Panc1 (cell line): ENCODE data around the gene PACC1. TPM values are rescaled to one million over a fixed set of nuclear protein-coding genes. Genes with fewer than 3 reads are reported as not detected.

Source experiments
- ATAC-seq: fragments of 200-7000 bp; cut with Tn5 transposase; 2 replicates; pipeline ENCODE4 v1.9.1; 2020; ENCODE audit warnings: mild to moderate bottlenecking, moderate library complexity
- Bru-seq: library from RNA; stranded (reverse); fragments of 400-500 nt; gene quantifications from one replicate; lab custom pipeline; 2021; lab: Mats Ljungman, UMichigan
- BruChase-seq, 2 experiments: library from RNA; stranded (reverse); fragments of 400-500 nt; gene quantifications; one replicate each; lab custom pipeline; 2021; lab: Mats Ljungman, UMichigan
- BruUV-seq: library from RNA; stranded (reverse); fragments of 400-500 nt; replicated peaks from 2 replicates; lab custom pipeline; 2021; lab: Mats Ljungman, UMichigan
- CTCF ChIA-PET: fragments of 300-600 bp; sonication (Branson Sonifier 250); formaldehyde crosslinking; loops from one replicate; lab custom pipeline; 2022; ENCODE audit warnings: antibody characterized with exemption; lab: Charles Lee
- POLR2A ChIA-PET: fragments of 300-600 bp; sonication (Branson Sonifier 250); formaldehyde crosslinking; loops from one replicate; lab custom pipeline; 2022; ENCODE audit warnings: antibody characterized with exemption; lab: Charles Lee
- DNase-seq: peaks from one replicate; pipeline ENCODE4 v3.0.0-alpha.2; 2010; ENCODE audit warnings: low read depth, low spot score
- H3K27ac ChIP-seq: 2 replicates; pipeline ENCODE4 v1.5.1; 2011; ENCODE audit warnings: mild to moderate bottlenecking, low read length, inconsistent platforms
- H3K27me3 ChIP-seq: fragments of 200-500 bp; sonication (Bioruptor generic); 2 replicates; pipeline ENCODE4 v1.6.0; 2014; ENCODE audit warnings: low read length, inconsistent platforms; ENCODE audit not compliant: control insufficient read depth, insufficient read depth
- H3K36me3 ChIP-seq: fragments of 200-500 bp; sonication (Bioruptor generic); 2 replicates; pipeline ENCODE4 v1.5.1; 2014; ENCODE audit warnings: inconsistent platforms, mild to moderate bottlenecking, low read length, moderate library complexity; ENCODE audit not compliant: control insufficient read depth, insufficient read depth
- H3K4me1 ChIP-seq: 2 replicates; pipeline ENCODE4 v1.5.1; 2011; ENCODE audit warnings: inconsistent platforms, mild to moderate bottlenecking, low read length, moderate library complexity; ENCODE audit not compliant: control insufficient read depth, insufficient read depth
- H3K4me3 ChIP-seq, 2 experiments: 2 replicates each; pipeline ENCODE4 v1.5.1; 2011 to 2012; ENCODE audit warnings: low read depth in 2 of 2, low read length in 2 of 2, mild to moderate bottlenecking in 2 of 2, inconsistent platforms in 1 of 2, moderate library complexity in 1 of 2
- H3K9me3 ChIP-seq: fragments of 200-500 bp; sonication (Bioruptor generic); 2 replicates; pipeline ENCODE4 v1.5.1; 2014; ENCODE audit warnings: low read depth, mild to moderate bottlenecking, inconsistent platforms, low read length, moderate library complexity; ENCODE audit not compliant: control insufficient read depth, insufficient read depth
- CTCF ChIP-seq: fragments of 450-650 bp; IDR thresholded peaks from 2 replicates; pipeline ENCODE4 v1.5.1; 2017; ENCODE audit warnings: mild to moderate bottlenecking
- POLR2AphosphoS5 ChIP-seq: IDR thresholded peaks from 2 replicates; pipeline ENCODE4 v1.6.1; 2012; ENCODE audit warnings: mild to moderate bottlenecking, low read depth, low read length, moderate library complexity
- REST ChIP-seq, 2 experiments: IDR thresholded peaks; 2 replicates each; pipeline ENCODE4 v1.6.1; 2011 to 2012; ENCODE audit warnings: low read depth in 2 of 2, control low read depth in 1 of 2, low read length in 1 of 2, mild to moderate bottlenecking in 1 of 2, moderate library complexity in 1 of 2; ENCODE audit not compliant: insufficient read depth in 1 of 2
- SIN3A ChIP-seq: IDR thresholded peaks from 2 replicates; pipeline ENCODE4 v1.6.1; 2012; ENCODE audit warnings: low read depth, mild to moderate bottlenecking, low read length, moderate library complexity, borderline replicate concordance; ENCODE audit not compliant: insufficient read depth
- TCF7L2 ChIP-seq: IDR thresholded peaks from 2 replicates; pipeline ENCODE4 v1.6.1; 2011; ENCODE audit warnings: mild to moderate bottlenecking, low read depth, low read length, inconsistent platforms
- in situ Hi-C: cut with HindIII; loops from 2 replicates; pipeline ENCODE4 v1.10.0; 2016; ENCODE audit warnings: low sequenced_read_pairs, low pct_unique_long_range_greater_than_20kb
- intact Hi-C: fragments of 100-400 bp; cut with micrococcal nuclease; formaldehyde crosslinking; loops from one replicate; pipeline ENCODE4 v1.10.0; 2022; ENCODE audit not compliant: unreplicated experiment
- long read RNA-seq: library from polyadenylated mRNA; unstranded; transcript quantifications from one replicate; pipeline ENCODE4 v2.0.0, GENCODE V29; 2021; ENCODE audit not compliant: unreplicated experiment
- polyA plus RNA-seq: library from polyadenylated mRNA; unstranded; fragments of >200 nt; gene quantifications from one replicate; pipeline ENCODE4 v1.2.1, GENCODE V29; 2012; ENCODE audit warnings: missing spikeins; ENCODE audit not compliant: insufficient read length
- total RNA-seq: library from RNA; stranded (reverse); gene quantifications from one replicate; pipeline ENCODE4 v1.2.1, GENCODE V29; 2021; ENCODE audit not compliant: unreplicated experiment

PACC1 gene
- total RNA-seq = 11.5 TPM
- polyA plus RNA-seq = 15.2 TPM
- Bru-seq, nascent RNA = percentile 58 among the genes with signal in this experiment
- BruChase-seq, experiment 1, labeled RNA remaining after a 2-hour chase = percentile 61 among the genes with signal in this experiment
- percentile 57 among the genes with signal in this experiment for BruChase-seq, experiment 2, labeled RNA remaining after a 6-hour chase
- long read RNA-seq, transcript TMEM206-201 (8 exons, 2,475 nt) = major isoform, 16 of 24 reads
- long read RNA-seq, partial matches to known transcripts = 1 of 24 reads
- long read RNA-seq, other reads (novel, unspliced or antisense) = 7 of 24 reads

DNA sequence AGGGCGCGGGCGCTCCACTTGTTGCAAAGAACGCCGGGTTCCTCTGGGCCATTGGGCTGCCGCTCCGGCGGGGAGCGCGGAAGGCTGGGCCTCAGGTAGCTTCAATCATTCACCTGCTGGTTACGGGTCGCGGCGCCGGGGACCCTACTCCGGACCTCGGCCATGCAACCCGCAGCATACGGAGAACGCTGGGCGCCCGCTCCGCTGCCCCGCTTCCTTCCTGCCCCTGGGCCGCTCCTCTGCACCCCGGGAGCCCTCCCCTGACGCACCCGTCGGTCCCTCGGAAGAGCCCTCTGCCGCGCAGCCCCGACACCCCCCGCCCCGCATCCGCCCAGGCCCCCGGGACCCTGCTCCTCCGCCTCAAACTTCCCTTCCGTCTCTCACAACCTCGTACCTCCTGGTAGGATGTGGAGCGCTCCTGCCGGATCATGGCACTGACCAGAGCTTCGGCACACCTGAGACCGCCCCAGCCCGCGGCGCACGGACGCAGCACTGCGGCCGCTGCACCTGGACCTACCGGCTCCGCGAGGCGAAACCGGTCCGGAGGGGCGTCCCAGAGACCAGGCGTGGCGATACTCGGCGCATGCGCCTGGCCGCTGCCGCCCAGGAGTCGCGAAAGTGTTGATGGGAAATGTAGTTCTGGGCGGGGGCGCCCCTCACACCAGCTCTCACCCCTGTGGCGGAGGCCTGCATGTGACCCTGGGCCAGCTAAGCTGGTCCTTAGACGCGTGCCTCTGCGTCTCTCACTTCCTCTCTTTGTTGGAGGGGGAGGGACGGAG, at the start of gene PACC1:
Gene PACC1 (minus strand): TSS at position 559 of the 779 bp plus-strand sequence. CDS start 129 bp downstream, at position 430.
- no peaks in the 10 kb centered on the region for H3K27me3 ChIP-seq
- intact Hi-C loops (no loop called here), in situ Hi-C loops (no loop called here)
- CTCF ChIA-PET = no interaction called here
- peak; percentile 98 for ATAC-seq
- peak; percentile 56; the same call in 1 of the 2 replicates for TF ChIP-seq POLR2AphosphoS5
- TF ChIP-seq TCF7L2 = 0 out of 2 replicates have a peak, but pooled peaks have one; percentile 11
- peak in 1 of 2 experiments; percentile 38; a peak in 1 of 4 replicates for TF ChIP-seq REST (IDR thresholded peaks at IDR 0.05; ENCODE audit: insufficient read depth in 1 of 2, low read depth in 2 of 2, low read length in 1 of 2)
- TF ChIP-seq CTCF = no peak
- no peak; the same call in 1 of the 2 replicates for TF ChIP-seq SIN3A
- no peaks in the 10 kb centered on the region; the same call in 1 of the 2 replicates for H3K36me3 ChIP-seq
- no peaks in the 10 kb centered on the region for H3K9me3 ChIP-seq
- BruUV-seq = no TSS peak
- H3K4me1 ChIP-seq = peaks cover 12% of the 10 kb centered on the region
- peak; percentile 25 for DNase-seq
- H3K4me3 ChIP-seq = peak within 1 kb of the TSS; percentile 67
- H3K27ac ChIP-seq = peak within 1 kb of the TSS; percentile 82
- POLR2A ChIA-PET = no interaction called here

GRCh38 chr1:212463565-212464285, 49.0 kb upstream of the PACC1 start:
- ChIA-PET POLR2A (interaction anchor here (0.5 kb wide), 1 partner anchor 145 kb away, joined by 5 read pairs; no protein-coding TSS in a partner anchor), CTCF (interaction anchor here (1.7 kb wide), 1 partner anchor 8 kb away, joined by 7 read pairs; no protein-coding TSS in a partner anchor)
- ATAC-seq (no peak), DNase-seq (no peak)
- BruUV-seq = no TSS peak
- Histone ChIP-seq H3K27me3 (no peaks in the 10 kb centered on the region), H3K27ac (no peak overlapping the region), H3K4me3 (no peak overlapping the region), H3K36me3 (no peaks in the 10 kb centered on the region), H3K9me3 (no peaks in the 10 kb centered on the region), H3K4me1 (peaks cover 9% of the 10 kb centered on the region; the same call in 1 of the 2 replicates)
- intact Hi-C loops (no loop called here), in situ Hi-C loops (no loop called here)
- no peak for TF ChIP-seq CTCF
- no peak for TF ChIP-seq TCF7L2
- TF ChIP-seq REST (IDR thresholded peaks at IDR 0.05; ENCODE audit: insufficient read depth in 1 of 2, low read depth in 2 of 2, low read length in 1 of 2) = no peak
- no peak for TF ChIP-seq POLR2AphosphoS5
- TF ChIP-seq SIN3A = no peak
